ENCODE results near the gene GTSE1.

DNA sequence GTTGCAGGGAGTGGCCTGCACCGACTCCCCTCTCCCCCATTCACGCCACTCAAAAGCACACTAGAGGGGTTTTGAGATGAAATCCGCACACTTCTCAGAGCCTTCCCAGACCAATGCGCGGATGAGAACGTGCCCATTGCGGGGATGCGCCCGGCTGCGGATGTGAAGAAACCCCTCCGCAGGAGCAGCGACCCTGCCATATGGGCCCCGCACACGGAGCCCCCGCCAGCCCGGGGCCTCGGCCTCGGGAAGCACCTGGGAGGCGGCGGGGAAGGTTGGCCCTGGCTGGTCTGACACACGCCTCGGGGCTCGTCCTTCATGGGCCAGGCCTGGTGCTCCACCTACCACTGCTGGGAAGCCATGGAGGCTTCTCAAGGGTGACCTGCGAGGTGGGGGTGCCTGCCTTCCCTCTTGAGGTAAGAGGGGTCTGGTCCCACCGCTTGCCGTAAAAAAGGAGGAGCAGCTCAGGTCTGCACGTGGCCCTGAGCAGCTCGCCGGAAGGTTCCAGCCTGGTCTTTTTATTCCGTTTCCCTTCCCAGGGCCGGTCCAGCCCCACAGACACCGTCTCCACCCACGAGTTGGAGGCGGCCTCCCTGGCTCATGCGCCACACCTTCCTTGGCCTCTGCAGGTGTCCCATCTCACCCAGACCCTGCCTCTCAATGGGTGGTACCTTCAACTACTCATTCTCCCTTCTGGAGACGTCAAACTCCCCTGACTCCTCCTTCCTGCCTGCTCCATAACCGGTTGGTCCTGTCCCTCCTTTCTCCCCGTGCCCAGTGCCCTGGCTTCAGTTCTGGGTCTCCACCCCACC is 78.2 kb downstream of the GTSE1 start:
- TF ChIP-seq, protein P1, sequence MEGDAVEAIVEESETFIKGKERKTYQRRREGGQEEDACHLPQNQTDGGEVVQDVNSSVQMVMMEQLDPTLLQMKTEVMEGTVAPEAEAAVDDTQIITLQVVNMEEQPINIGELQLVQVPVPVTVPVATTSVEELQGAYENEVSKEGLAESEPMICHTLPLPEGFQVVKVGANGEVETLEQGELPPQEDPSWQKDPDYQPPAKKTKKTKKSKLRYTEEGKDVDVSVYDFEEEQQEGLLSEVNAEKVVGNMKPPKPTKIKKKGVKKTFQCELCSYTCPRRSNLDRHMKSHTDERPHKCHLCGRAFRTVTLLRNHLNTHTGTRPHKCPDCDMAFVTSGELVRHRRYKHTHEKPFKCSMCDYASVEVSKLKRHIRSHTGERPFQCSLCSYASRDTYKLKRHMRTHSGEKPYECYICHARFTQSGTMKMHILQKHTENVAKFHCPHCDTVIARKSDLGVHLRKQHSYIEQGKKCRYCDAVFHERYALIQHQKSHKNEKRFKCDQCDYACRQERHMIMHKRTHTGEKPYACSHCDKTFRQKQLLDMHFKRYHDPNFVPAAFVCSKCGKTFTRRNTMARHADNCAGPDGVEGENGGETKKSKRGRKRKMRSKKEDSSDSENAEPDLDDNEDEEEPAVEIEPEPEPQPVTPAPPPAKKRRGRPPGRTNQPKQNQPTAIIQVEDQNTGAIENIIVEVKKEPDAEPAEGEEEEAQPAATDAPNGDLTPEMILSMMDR (IDR thresholded peaks at IDR 0.05) = no peak
- no peak for TF ChIP-seq EZH2 (IDR thresholded peaks at IDR 0.05)
